HG02938 (cell line): ENCODE results near the gene NTM.

Experiments
- ATAC-seq: cut with Tn5 transposase; IDR thresholded peaks from one replicate; pipeline ENCODE4 v1.9.1; 2021; ENCODE audit warnings: mild to moderate bottlenecking, moderate library complexity; ENCODE audit not compliant: unreplicated experiment

The NTM gene

GRCh38 chr11:132208477-132209055, 838.2 kb downstream of the NTM start:
- no peak for ATAC-seq

GRCh38 chr11:132211479-132211878, 841.1 kb downstream of the NTM start:
- no peak for ATAC-seq

GRCh38 chr11:132217856-132218255, 847.4 kb downstream of the NTM start:
- ATAC-seq, result no peak

GRCh38 chr11:132220474-132220873, 850.1 kb downstream of the NTM start:
- no peak for ATAC-seq

GRCh38 chr11:132222345-132222744, 851.9 kb downstream of the NTM start:
- no peak for ATAC-seq

GRCh38 chr11:132226522-132226921, 856.1 kb downstream of the NTM start:
- no peak for ATAC-seq

GRCh38 chr11:132228746-132229325, 858.4 kb downstream of the NTM start:
- ATAC-seq, result no peak

- no peak for ATAC-seq
These were observed 861.4 kb downstream of the NTM start for GRCh38 chr11:132231656-132232347.

GRCh38 chr11:132234878-132235277, 864.5 kb downstream of the NTM start:
- ATAC-seq, result no peak

- no peak for ATAC-seq
These were observed 867.4 kb downstream of the NTM start for GRCh38 chr11:132237781-132238180.

- no peak for ATAC-seq
These were observed 868.0 kb downstream of the NTM start for GRCh38 chr11:132238331-132238866.

- ATAC-seq, result no peak
These were observed 870.0 kb downstream of the NTM start for GRCh38 chr11:132240374-132240773.

GRCh38 chr11:132242632-132243031, 872.2 kb downstream of the NTM start:
- no peak for ATAC-seq

GRCh38 chr11:132244846-132245245, 874.4 kb downstream of the NTM start:
- ATAC-seq, result no peak

GRCh38 chr11:132245403-132246385, 875.3 kb downstream of the NTM start:
- ATAC-seq, result no peak

- no peak for ATAC-seq
These were observed 878.2 kb downstream of the NTM start for GRCh38 chr11:132248580-132248979.

GRCh38 chr11:132249256-132249655, 878.8 kb downstream of the NTM start:
- ATAC-seq, result no peak

GRCh38 chr11:132251061-132251460, 880.6 kb downstream of the NTM start:
- no peak for ATAC-seq

GRCh38 chr11:132253469-132254264, 883.3 kb downstream of the NTM start:
- ATAC-seq, result no peak

- ATAC-seq, result no peak
These were observed 884.5 kb downstream of the NTM start for GRCh38 chr11:132254906-132255305.
